HT1080 (cell line): Measurements from ENCODE around the gene PSKH1. TPM values are rescaled to one million over a fixed set of nuclear protein-coding genes. Genes with fewer than 3 reads are reported as not detected.

ENCODE experiments used
- DNase-seq: peaks from one replicate; pipeline ENCODE4 v3.0.0-alpha.2; 2015; ENCODE audit warnings: low read depth
- small RNA-seq: library from RNA; depleted of rRNA; stranded (forward); fragments of <200 nt; gene quantifications from one replicate; pipeline ENCODE3, GENCODE V24; 2014
- total RNA-seq: library from RNA; depleted of rRNA; stranded (reverse); fragments of >200 nt; shearing (Covaris generic); gene quantifications from 2 replicates; pipeline ENCODE4 v1.2.3, GENCODE V29; 2014; rRNA removed

Gene PSKH1
- total RNA-seq, 1 experiment from 2014 or later: 7.0 TPM

GRCh38 chr16:67977005-67977404 is 84.0 kb downstream of the PSKH1 start:
- DNase-seq: no peak

GRCh38 chr16:67977469-67978227 is 84.6 kb downstream of the PSKH1 start:
- no peak for DNase-seq

Small RNA genes within 50 kb of the gene (small RNA-seq; reads per million reads assigned to genes)
- not detected for gene AC040162.2
- gene NRN1L: not detected

Other genes starting within 250 kb of the PSKH1 start
- 4.3 and 12.0 TPM in 2 replicates for gene CARMIL2, start 248.1 kb upstream of the PSKH1 start, total RNA-seq
- 39.8 and 47.9 TPM in 2 replicates for gene ACD, start 233.0 kb upstream of the PSKH1 start, total RNA-seq
- gene PARD6A, start 232.3 kb upstream of the PSKH1 start, total RNA-seq: 2.8 and 3.8 TPM in 2 replicates
- gene ENKD1, start 226.5 kb upstream of the PSKH1 start, total RNA-seq: 25.6 and 26.2 TPM in 2 replicates
- gene C16orf86, start 226.4 kb upstream of the PSKH1 start, total RNA-seq: 0.27 and 2.5 TPM in 2 replicates
- gene GFOD2, start 173.9 kb upstream of the PSKH1 start, total RNA-seq: 20.4 and 24.4 TPM in 2 replicates
- 6.2 and 10.8 TPM in 2 replicates for gene RANBP10, start 86.7 kb upstream of the PSKH1 start, total RNA-seq
- gene TSNAXIP1, start 86.4 kb upstream of the PSKH1 start, total RNA-seq: 0.18 TPM in 1 of 2 replicates, not detected in the other
- 91.5 and 105 TPM in 2 replicates for gene THAP11, start 50.9 kb upstream of the PSKH1 start, total RNA-seq
- gene NUTF2, start 46.3 kb upstream of the PSKH1 start, total RNA-seq: 236 and 318 TPM in 2 replicates
- 30.1 and 30.2 TPM in 2 replicates for gene CENPT, start 45.6 kb upstream of the PSKH1 start, total RNA-seq
- gene EDC4, start 20.2 kb upstream of the PSKH1 start, total RNA-seq: 64.5 and 78.1 TPM in 2 replicates
- not detected in 2 replicates for gene NRN1L, start 8.4 kb upstream of the PSKH1 start, total RNA-seq
- 2.5 and 2.9 TPM in 2 replicates for gene CTRL, start 38.6 kb downstream of the PSKH1 start, total RNA-seq
- 62.2 and 72.3 TPM in 2 replicates for gene PSMB10, start 43.6 kb downstream of the PSKH1 start, total RNA-seq
- 3.3 and 3.5 TPM in 2 replicates for gene LCAT, start 50.9 kb downstream of the PSKH1 start, total RNA-seq
- 17.3 and 21.5 TPM in 2 replicates for gene SLC12A4, start 75.4 kb downstream of the PSKH1 start, total RNA-seq
- not detected in 2 replicates for gene DPEP3, start 87.2 kb downstream of the PSKH1 start, total RNA-seq
- gene DPEP2, start 106.2 kb downstream of the PSKH1 start, total RNA-seq: not detected in 2 replicates
- not detected in 2 replicates for gene DPEP2NB, start 122.7 kb downstream of the PSKH1 start, total RNA-seq
- gene DDX28, start 130.0 kb downstream of the PSKH1 start, total RNA-seq: 18.9 and 22.5 TPM in 2 replicates
- gene DUS2, start 130.0 kb downstream of the PSKH1 start, total RNA-seq: 15.4 and 18.2 TPM in 2 replicates
- gene NFATC3, start 192.1 kb downstream of the PSKH1 start, total RNA-seq: 14.9 and 15.4 TPM in 2 replicates